ENCODE results near the gene HRH2.
"Not testable (repeated sequence)": the region's sequence is repeated elsewhere in the genome, so short reads cannot be mapped to it uniquely, and the experiment has no call there.

Gene HRH2

DNA sequence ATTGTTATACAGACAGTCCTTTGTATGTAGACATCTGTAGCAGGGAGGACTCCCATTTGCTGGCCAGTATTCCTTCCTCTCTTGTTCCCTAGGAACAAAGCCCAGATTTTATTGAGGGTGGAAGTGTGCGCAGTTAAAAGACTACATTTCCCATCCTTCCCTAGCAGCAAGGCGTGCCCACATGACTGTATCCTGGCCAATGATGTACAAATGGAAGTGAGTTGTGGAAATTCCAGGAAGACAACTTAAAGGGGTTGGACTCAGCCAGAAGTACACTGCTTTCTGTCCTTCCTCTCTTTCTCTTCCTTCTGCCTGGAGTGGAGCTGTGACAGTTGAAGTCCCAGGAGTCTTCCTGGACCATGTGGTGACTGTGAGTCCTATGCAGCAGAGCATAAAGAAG lies 89.0 kb downstream of the HRH2 start:
- DNase-seq = no peak

DNA sequence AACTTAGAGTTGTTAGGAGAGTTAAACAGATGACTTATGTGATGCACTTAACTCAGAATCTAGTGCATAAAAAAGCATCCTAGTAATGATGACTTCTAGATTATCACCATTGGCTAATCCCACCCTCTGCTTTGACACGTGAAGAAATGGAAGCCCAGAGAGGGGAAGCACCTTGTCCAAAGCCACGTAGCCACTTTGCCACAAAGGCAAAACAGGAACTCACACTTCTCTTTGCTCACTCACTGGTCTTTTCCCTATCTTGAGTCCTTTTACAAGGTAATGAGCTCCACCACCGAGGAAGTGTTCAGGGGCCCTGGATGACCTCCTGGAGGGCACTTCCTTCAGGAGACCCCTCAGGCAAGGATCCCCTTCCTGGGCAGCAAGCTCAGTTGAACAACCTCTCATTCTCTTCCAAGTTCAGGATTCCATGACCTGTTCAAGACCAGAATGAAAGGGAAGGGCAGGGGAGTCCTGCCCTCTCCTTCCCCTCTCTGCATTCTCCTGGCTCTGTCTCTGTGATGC lies 89.7 kb downstream of the HRH2 start:
- no peak for DNase-seq

DNA sequence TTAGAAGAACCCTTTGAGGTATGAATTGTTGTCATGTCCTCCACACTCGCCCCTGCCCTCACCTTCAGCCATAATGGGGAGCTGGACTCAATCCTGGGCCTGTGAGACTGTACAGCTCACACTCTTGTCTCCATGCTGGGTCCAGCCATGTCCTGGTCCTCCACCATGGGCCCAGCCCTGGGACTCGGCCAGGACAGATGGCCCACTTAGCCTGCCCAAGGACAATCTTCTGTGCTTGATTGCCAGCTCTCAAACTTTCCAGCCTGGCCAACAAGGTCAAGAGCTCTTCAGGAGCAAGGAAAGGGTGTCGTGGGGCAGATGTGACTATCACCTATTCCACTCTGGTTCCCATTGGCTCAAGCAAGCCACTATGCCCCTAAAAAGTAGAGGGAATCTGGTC lies 90.8 kb downstream of the HRH2 start:
- no peak for DNase-seq

DNA sequence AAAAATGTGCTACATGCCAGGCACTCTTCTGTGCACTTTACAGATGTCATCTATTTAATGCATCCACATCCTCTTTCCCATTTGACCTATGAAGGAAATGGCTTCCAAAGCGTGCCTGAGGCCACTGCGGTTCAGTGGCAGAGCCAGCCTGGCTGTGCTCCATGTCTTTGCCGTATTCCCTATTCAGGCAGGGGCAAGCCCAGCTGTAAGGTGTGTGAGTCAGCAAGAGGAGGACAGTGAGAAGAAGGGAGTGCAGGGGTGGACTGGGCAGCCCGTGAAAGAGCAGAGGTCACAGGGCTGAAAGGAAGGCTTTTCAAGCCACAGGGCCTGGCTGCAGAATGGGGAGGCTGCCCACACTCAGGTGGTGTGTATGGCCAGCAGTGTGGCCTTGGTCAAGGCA lies 91.7 kb downstream of the HRH2 start:
- no peak for DNase-seq

DNA sequence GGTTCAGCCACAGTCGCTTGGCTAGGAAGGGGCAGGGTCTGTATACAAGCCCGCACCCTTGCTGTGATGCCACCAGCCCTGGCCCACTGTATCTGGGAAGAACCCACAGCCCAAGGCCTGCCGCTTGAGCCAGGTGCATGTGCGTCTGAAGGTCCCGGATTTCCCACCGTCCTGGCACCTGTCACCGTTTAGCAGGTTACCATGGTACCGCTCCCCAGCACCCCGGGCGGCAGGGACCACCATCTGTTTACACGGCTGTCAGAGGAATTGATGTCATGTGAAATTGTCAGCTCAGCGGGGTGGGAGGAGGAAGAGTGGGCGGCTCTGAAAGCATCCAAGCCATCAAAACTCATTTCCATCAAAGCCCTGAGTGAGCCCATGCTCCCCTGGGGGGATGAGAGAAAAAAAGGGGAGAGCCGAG lies 92.7 kb downstream of the HRH2 start:
- DNase-seq = no peak

DNA sequence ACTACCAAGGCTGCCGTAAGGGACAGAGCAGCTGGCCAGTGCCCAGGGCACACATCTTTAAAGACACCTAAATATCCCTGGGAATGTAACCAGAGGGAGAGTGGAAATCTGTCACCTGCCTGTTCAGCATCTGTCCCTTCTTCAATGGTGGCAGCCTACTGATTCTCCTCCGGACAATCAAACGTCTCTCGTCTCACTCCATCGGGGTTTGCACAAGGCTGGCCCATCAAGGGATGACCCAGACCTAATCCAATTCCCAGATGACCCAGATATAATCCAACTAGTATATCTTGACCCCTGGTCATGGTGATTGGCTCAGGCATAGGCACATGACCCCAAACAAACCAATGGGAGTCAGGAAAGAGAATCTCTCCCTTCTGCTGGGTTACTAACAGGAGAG lies 93.5 kb downstream of the HRH2 start:
- DNase-seq = no peak

DNA sequence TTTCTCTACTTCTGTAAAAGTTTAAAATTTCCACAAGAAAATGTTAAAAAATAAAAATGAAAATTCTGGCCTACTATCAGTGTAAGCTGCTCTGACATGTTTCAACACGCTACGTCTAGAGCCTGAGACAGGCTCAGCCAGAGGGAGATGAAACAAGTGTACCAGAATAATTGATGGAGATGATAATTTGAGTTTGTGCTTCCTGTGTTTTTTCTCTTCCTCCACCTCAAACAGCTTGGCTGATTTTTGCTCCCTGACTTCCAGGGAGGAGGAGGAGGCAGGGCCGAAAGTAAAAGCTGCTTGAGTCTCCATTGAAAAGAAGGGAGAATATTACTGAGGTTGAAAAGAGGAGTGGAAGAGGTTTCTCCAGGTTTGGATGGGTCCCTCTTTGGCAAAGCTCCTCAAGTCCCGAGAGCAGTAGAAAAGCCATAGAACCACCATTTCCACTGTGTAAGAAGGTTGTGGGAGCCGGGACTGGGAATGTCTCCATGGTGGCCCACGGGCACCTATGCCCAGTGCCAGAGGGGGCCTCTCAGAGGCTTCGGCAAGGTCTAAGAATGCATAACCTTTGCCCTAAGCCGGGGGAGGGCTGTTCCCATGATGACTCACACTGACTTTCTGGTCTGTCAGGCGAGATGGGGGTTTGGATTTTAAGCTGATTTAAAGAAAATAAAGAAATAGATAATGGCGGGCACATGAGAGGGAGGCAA lies 95.1 kb downstream of the HRH2 start:
- DNase-seq = no peak

DNA sequence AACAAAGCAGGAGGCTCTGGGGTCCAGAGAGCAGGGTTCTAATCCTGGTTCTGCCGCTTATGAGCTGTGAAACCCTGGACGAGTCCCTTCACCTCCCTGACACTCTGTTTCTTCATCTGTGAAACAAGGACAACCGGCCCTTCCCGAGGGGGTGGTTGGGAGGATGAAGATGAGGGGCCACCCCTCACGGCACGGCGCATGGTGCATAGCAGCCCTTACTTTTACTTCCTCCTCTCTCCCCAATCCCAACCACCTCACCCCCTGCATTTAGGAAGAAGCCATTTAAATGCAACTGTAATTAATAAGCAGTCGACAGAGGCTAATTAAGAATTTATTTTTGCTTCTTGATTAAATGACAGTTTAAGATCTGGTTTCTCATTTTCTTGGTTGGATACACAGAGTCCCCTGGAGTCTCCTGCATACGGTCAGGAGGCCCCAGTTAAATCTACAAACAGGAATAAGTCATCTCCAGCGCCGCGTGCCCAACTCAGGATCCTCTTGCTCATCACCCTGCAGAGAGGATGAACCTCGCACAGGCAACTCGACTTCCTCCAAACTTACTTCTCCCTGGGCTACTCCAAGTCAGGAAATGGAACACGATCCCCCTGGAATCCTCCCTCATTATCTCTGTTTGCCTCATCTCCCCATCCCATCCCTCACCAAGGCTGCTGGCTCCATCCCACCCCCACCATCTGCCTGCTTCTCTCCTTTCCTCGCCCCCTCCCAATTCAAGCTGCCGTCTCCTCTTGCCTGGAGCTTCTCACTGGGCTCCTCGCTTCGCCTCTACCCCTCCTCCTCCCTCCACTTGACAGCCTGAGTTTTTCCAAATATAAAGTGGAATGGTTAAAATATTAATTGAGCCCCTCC lies 95.9 kb downstream of the HRH2 start:
- no peak for DNase-seq

DNA sequence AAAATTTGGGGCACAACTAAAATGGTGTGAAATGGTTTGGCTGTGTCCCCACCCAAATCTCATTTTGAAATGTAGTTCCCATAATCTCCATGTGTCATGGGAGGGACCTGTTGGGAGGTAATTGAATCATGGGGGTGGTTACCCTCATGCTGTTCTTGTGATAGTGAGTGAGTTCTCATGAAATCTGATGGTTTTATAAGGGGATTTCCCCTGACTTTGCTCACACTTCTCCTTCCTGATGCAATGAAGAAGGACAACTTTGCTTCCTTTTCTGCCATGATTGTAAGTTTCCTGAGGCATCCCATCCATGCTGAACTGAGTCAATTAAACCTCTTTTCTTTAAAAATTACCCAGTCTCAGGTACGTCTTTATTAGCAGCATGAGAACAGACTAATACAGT lies 102.1 kb downstream of the HRH2 start:
- not testable (repeated sequence) for DNase-seq

Measured in activated CD4-positive, alpha-beta T cell treated with anti-CD3 and anti-CD28 coated beads for 4 hours (primary cell).